Stomach (tissue), 4 donors: ENCODE measurements around the gene KHDC4.
"Not testable (repeated sequence)": the region's sequence is repeated elsewhere in the genome, so short reads cannot be mapped to it uniquely, and the experiment has no call there.

Experiments used
- EP300 ChIP-seq: sonication (generic); formaldehyde crosslinking; IDR thresholded peaks from one replicate; pipeline ENCODE4 v1.6.1; 2017; ENCODE audit warnings: antibody characterized with exemption
- POLR2A ChIP-seq, 4 donors: fragments of 450-650 bp; IDR thresholded peaks; one replicate each; pipeline ENCODE4 v1.6.1; 2016; ENCODE audit warnings: antibody characterized with exemption in 4 of 4, control low read depth in 2 of 4, mild to moderate bottlenecking in 1 of 4, moderate library complexity in 1 of 4
- POLR2AphosphoS5 ChIP-seq, 3 donors: sonication (generic); formaldehyde crosslinking; IDR thresholded peaks; one replicate each; pipeline ENCODE4 v1.6.1; 2016; ENCODE audit warnings: antibody characterized with exemption in 3 of 3
- TF ChIP-seq, protein P1 (sequence below), 7 experiments: fragments of 450-650 bp in 4 of 7; fragments of 200-600 bp in 3 of 7; sonication (generic) in 3 of 7; IDR thresholded peaks; one replicate each; pipeline ENCODE4 v1.5.1; 2016 to 2019; ENCODE audit warnings: antibody characterized with exemption in 7 of 7, control low read depth in 2 of 7, mild to moderate bottlenecking in 1 of 7

DNA sequence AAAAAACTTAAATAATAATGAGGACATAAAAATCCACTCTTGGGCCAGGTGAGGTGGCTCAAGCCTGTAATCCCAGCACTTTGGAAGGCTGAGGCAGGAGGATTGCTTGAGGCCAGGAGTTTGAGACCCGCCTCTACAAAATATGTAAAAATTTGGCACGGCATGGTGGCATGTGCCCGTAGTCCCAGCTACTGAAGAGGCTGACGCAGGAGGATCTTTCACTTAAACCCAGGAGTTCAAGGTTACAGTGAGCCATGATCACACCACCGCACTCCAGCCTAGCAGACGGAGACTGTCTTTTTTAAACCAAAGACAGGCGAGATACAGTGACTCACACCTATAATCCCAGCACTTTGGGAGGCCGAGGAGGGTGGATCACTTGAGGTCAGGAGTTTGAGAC, 37.7 kb downstream of the KHDC4 start:
- TF ChIP-seq, protein P1, sequence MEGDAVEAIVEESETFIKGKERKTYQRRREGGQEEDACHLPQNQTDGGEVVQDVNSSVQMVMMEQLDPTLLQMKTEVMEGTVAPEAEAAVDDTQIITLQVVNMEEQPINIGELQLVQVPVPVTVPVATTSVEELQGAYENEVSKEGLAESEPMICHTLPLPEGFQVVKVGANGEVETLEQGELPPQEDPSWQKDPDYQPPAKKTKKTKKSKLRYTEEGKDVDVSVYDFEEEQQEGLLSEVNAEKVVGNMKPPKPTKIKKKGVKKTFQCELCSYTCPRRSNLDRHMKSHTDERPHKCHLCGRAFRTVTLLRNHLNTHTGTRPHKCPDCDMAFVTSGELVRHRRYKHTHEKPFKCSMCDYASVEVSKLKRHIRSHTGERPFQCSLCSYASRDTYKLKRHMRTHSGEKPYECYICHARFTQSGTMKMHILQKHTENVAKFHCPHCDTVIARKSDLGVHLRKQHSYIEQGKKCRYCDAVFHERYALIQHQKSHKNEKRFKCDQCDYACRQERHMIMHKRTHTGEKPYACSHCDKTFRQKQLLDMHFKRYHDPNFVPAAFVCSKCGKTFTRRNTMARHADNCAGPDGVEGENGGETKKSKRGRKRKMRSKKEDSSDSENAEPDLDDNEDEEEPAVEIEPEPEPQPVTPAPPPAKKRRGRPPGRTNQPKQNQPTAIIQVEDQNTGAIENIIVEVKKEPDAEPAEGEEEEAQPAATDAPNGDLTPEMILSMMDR (IDR thresholded peaks at IDR 0.05) = not testable (repeated sequence)
- not testable (repeated sequence) for TF ChIP-seq EP300; POLR2A (IDR thresholded peaks at IDR 0.05); POLR2AphosphoS5 (IDR thresholded peaks at IDR 0.05)
